ENCODE measurements around the gene CREB5. TPM values are rescaled to one million over a fixed set of nuclear protein-coding genes. Genes with fewer than 3 reads are reported as not detected.

Gene CREB5
- 10 to 100 TPM in 3 of 4 donors, 1 to 10 TPM in 1; 7.8 to 29.9 (median 12.9) TPM for total RNA-seq

GRCh38 chr7:28411876-28412662 is at the start of gene CREB5:
Gene CREB5 (plus strand): TSS chr7:28412518. CDS start chr7:28412915, 397 bp downstream.
- Histone ChIP-seq H3K4me3 (peak within 1 kb of the TSS in 1 of 2 donors; percentile 76), H3K9me3 (no peaks in the 10 kb centered on the region), H3K27me3 (peaks cover 31% of the 10 kb centered on the region), H3K36me3 (no peaks in the 10 kb centered on the region), H3K27ac (peak within 1 kb of the TSS in 1 of 4 donors; percentile 92), H3K4me1 (peaks cover 0 to 41% (median 6%) of the 10 kb centered on the region in 3 donors)
- no peak for ATAC-seq
- whole genome bisulfite sequencing, 2 donors (ENCODE audit: low coverage in 1 of 2), result 82% methylated on average over 6 to 8 of the region's 8 CpGs
- TF ChIP-seq POLR2AphosphoS5 (IDR thresholded peaks at IDR 0.05) (no peak), EP300 (IDR thresholded peaks at IDR 0.05) (no peak), CTCF (IDR thresholded peaks at IDR 0.05) (no peak), POLR2A (IDR thresholded peaks at IDR 0.05) (no peak)

- no peaks in the 10 kb centered on the region for H3K4me1 ChIP-seq
- H3K27me3 ChIP-seq, result no peaks in the 10 kb centered on the region
- H3K27ac ChIP-seq, result no peak overlapping the region
- H3K9me3 ChIP-seq, result peaks cover 0 to 6% (median 0%) of the 10 kb centered on the region in 3 donors
- no peak overlapping the region for H3K4me3 ChIP-seq
- no peak for TF ChIP-seq CTCF (IDR thresholded peaks at IDR 0.05)
- TF ChIP-seq POLR2A (IDR thresholded peaks at IDR 0.05), result no peak
- TF ChIP-seq POLR2AphosphoS5 (IDR thresholded peaks at IDR 0.05), result no peak
- no peak for TF ChIP-seq EP300 (IDR thresholded peaks at IDR 0.05)
- no peak for ATAC-seq
- no peaks in the 10 kb centered on the region for H3K36me3 ChIP-seq
Measured at GRCh38 chr7:28362812-28363211, 49.5 kb upstream of the CREB5 start.

- peaks cover 0 to 6% (median 0%) of the 10 kb centered on the region in 3 donors for H3K9me3 ChIP-seq
- H3K27ac ChIP-seq, result no peak overlapping the region
- no peaks in the 10 kb centered on the region for H3K4me1 ChIP-seq
- no peak overlapping the region for H3K4me3 ChIP-seq
- TF ChIP-seq POLR2AphosphoS5 (IDR thresholded peaks at IDR 0.05) (no peak), POLR2A (IDR thresholded peaks at IDR 0.05) (no peak), CTCF (IDR thresholded peaks at IDR 0.05) (no peak)
- no peak for ATAC-seq
- WGBS, 2 donors (ENCODE audit: low coverage in 1 of 2), result 75 to 80% methylated on average over 3 of the region's 3 CpGs
- no peaks in the 10 kb centered on the region for H3K36me3 ChIP-seq
- no peaks in the 10 kb centered on the region for H3K27me3 ChIP-seq
Measured at GRCh38 chr7:28364082-28364481, 48.2 kb upstream of the CREB5 start.

DNA sequence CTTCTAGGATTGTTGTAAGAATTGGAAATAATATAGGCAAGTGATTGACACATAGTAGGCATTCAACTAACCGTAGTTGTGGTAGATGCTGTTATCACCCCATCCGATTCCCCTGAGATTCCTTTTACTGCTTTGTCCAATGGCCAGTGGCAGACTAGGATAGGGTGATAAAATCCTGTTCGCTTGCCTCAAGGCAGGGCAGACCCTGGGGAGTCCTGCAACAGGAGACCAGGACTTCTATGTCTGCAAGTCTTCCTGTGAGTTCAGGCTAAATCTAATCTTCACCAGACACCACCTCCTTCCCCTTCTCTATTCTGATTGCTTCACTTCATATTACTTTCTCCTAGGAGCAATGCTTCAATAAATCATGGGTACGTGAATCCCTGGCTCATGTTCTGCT is 42.8 kb upstream of the CREB5 start:
- ATAC-seq, result no peak
- WGBS, 2 donors (ENCODE audit: low coverage in 1 of 2), result 68 to 100% methylated on average over 1 to 4 of the region's 4 CpGs
- Histone ChIP-seq H3K4me1 (peaks cover 0 to 11% (median 0%) of the 10 kb centered on the region in 3 donors), H3K4me3 (no peak overlapping the region), H3K27me3 (no peaks in the 10 kb centered on the region), H3K36me3 (no peaks in the 10 kb centered on the region), H3K9me3 (peaks cover 0 to 2% (median 0%) of the 10 kb centered on the region in 3 donors), H3K27ac (no peak overlapping the region)
- no peak for TF ChIP-seq POLR2AphosphoS5 (IDR thresholded peaks at IDR 0.05)
- TF ChIP-seq EP300 (IDR thresholded peaks at IDR 0.05), result no peak
- TF ChIP-seq POLR2A (IDR thresholded peaks at IDR 0.05), result no peak
- no peak for TF ChIP-seq CTCF (IDR thresholded peaks at IDR 0.05)

DNA sequence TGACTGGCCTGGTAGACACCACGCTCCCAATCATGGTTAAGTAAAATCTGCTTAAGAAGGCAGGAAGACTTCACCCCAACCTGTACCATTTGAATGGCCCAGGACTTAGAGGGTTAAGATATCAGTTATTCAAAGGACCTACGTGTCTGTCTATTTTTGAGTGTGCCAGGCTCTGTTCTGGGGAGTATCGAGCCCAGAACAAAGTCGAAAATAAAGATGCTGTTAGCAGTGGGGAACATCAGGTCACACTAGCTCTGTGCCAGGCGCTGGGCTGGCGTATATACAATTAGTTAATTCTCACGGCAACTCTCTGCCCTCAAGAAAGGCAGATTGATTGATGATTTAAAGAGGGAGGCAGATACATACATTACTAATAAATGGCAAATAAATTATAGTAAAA is 40.5 kb upstream of the CREB5 start:
- no peak for ATAC-seq
- Histone ChIP-seq H3K27me3 (no peaks in the 10 kb centered on the region), H3K36me3 (no peaks in the 10 kb centered on the region), H3K9me3 (no peaks in the 10 kb centered on the region), H3K27ac (no peak overlapping the region), H3K4me3 (no peak overlapping the region), H3K4me1 (peaks cover 0 to 11% (median 0%) of the 10 kb centered on the region in 3 donors)
- 18 to 31% methylated on average over 6 to 7 of the region's 7 CpGs for WGBS, 2 donors (ENCODE audit: low coverage in 1 of 2)
- TF ChIP-seq POLR2AphosphoS5 (IDR thresholded peaks at IDR 0.05), result no peak
- no peak for TF ChIP-seq CTCF (IDR thresholded peaks at IDR 0.05)
